Esophagus (tissue), 2 donors: Measurements from ENCODE around the gene CDC5L. TPM values are rescaled to one million over a fixed set of nuclear protein-coding genes. Genes with fewer than 3 reads are reported as not detected.
"Not testable (repeated sequence)": the region's sequence is repeated elsewhere in the genome, so short reads cannot be mapped to it uniquely, and the experiment has no call there.

Experiments used
- H3K27ac ChIP-seq, 2 donors: one replicate each; pipeline ENCODE4 v1.5.1; 2013; ENCODE audit warnings: low read depth in 2 of 2, mild to moderate bottlenecking in 2 of 2, inconsistent platforms in 1 of 2, low read length in 1 of 2, moderate library complexity in 1 of 2
- H3K27me3 ChIP-seq, 2 donors: one replicate each; pipeline ENCODE4 v1.6.1; 2013; ENCODE audit warnings: low read length in 2 of 2, control low read depth in 1 of 2, mild to moderate bottlenecking in 1 of 2; ENCODE audit not compliant: insufficient read depth in 2 of 2, control insufficient read depth in 1 of 2
- H3K36me3 ChIP-seq, 2 donors: one replicate each; pipeline ENCODE4 v1.6.1; 2013; ENCODE audit warnings: low read length in 1 of 2; ENCODE audit not compliant: control insufficient read depth in 2 of 2, insufficient read depth in 2 of 2
- H3K4me1 ChIP-seq, 2 donors: one replicate each; pipeline ENCODE4 v1.6.1; 2013; ENCODE audit warnings: low read length in 1 of 2; ENCODE audit not compliant: control insufficient read depth in 2 of 2, insufficient read depth in 2 of 2
- H3K4me3 ChIP-seq, 2 donors: one replicate each; pipeline ENCODE4 v1.5.1; 2013; ENCODE audit warnings: low read length in 2 of 2, mild to moderate bottlenecking in 2 of 2, low read depth in 1 of 2, moderate library complexity in 1 of 2
- H3K9me3 ChIP-seq, 2 donors: one replicate each; pipeline ENCODE4 v1.6.1; 2013; ENCODE audit warnings: mild to moderate bottlenecking in 2 of 2, low read depth in 1 of 2, low read length in 1 of 2, moderate library complexity in 1 of 2; ENCODE audit not compliant: control insufficient read depth in 2 of 2, insufficient read depth in 1 of 2
- WGBS, 2 donors: extraction: QIAGEN DNeasy Blood & Tissue Kit; methylation state at CpG; one replicate each; pipeline ENCODE4 v1.1.7; 2013; 5-methylcytosine and 5-hydroxymethylcytosine counted together
- polyA plus RNA-seq, 2 donors: library from polyadenylated mRNA; stranded (reverse); fragments of 200-250 nt; gene quantifications; one replicate each; pipeline ENCODE4 v1.2.3, GENCODE V29; 2013
- donor health status: healthy with polysubstance abuse.
- donor health status: Bipolar disorder and iron deficiency.

CDC5L gene
- polyA plus RNA-seq: 1 to 10 TPM; 4.6 to 7.8 TPM

GRCh38 chr6:44387346-44388134, at the start of gene CDC5L:
CDC5L (plus strand) TSS chr6:44387706; CDS start chr6:44387824, 118 bp downstream.
- Histone ChIP-seq H3K27ac (peak within 1 kb of the TSS; percentile 94 to 96), H3K4me1 (no peaks in the 10 kb centered on the region), H3K9me3 (no peaks in the 10 kb centered on the region), H3K27me3 (no peaks in the 10 kb centered on the region), H3K36me3 (peaks cover 0 to 6% of the 10 kb centered on the region in 2 donors), H3K4me3 (peak within 1 kb of the TSS; percentile 93 to 97)
- WGBS, 2 donors: 0% methylated on average over 48 to 56 of the region's 56 CpGs

- no peak overlapping the region for H3K4me3 ChIP-seq
- no peaks in the 10 kb centered on the region for H3K27me3 ChIP-seq
- H3K9me3 ChIP-seq: no peaks in the 10 kb centered on the region
- no peaks in the 10 kb centered on the region for H3K36me3 ChIP-seq
- WGBS, 2 donors: 3% methylated on average over 11 of the region's 11 CpGs
- no peak overlapping the region for H3K27ac ChIP-seq
- H3K4me1 ChIP-seq: no peaks in the 10 kb centered on the region
These were observed 49.0 kb upstream of the CDC5L start for GRCh38 chr6:44338228-44339122.

- Histone ChIP-seq H3K36me3 (no peaks in the 10 kb centered on the region), H3K27me3 (peaks cover 0 to 6% of the 10 kb centered on the region in 2 donors), H3K27ac (peak overlapping the region in 1 of 2 donors; percentile 54), H3K4me3 (no peak overlapping the region), H3K9me3 (no peaks in the 10 kb centered on the region), H3K4me1 (no peaks in the 10 kb centered on the region)
- 79% methylated on average over 5 of the region's 5 CpGs for WGBS, 2 donors
These were observed 48.2 kb upstream of the CDC5L start for GRCh38 chr6:44339301-44339700.

GRCh38 chr6:44339763-44340625, 47.5 kb upstream of the CDC5L start:
- Histone ChIP-seq H3K4me1 (no peaks in the 10 kb centered on the region), H3K4me3 (no peak overlapping the region), H3K36me3 (no peaks in the 10 kb centered on the region), H3K27me3 (peaks cover 0 to 6% of the 10 kb centered on the region in 2 donors), H3K27ac (peak overlapping the region in 1 of 2 donors; percentile 54), H3K9me3 (no peaks in the 10 kb centered on the region)
- 47 to 50% methylated on average over 7 of the region's 7 CpGs for WGBS, 2 donors

DNA sequence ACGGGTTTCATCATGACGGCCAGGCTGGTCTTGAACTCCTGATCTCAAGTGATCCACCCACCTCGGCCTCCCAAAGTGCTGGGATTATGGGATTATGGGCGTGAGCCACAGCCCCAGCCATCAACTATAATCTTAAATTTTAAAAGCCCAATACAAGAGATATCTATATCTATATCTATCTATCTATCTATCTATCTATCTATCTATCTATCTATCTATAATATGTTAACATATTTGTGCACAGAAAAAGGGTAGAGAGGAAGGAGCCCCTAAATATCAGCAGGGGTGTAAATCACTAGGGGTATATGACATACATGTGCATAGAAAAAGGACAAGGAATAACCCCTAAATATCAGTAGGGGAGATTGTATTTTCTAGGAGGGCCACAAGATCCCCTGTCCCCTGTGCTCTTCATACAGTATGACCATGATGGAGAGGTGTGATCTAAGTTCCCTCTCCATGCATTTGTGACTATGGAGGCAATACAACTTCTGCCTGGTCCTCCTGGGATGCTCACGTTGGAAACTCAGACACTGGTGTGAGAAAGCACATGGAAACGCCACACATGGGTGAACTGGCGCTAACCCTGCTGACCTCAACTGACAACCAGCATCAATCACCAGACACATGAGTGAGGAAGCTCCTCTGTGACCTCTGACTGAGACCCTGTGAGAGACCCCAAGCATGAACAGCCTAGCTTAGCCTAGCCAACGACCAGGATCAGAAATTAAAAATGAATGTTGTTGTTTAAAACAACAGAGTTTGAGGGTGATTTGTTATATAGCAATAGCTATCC, 46.2 kb upstream of the CDC5L start:
- H3K27me3 ChIP-seq: peaks cover 0 to 6% of the 10 kb centered on the region in 2 donors
- no peaks in the 10 kb centered on the region for H3K9me3 ChIP-seq
- no peak overlapping the region for H3K27ac ChIP-seq
- H3K4me3 ChIP-seq: no peak overlapping the region
- no peaks in the 10 kb centered on the region for H3K4me1 ChIP-seq
- H3K36me3 ChIP-seq: no peaks in the 10 kb centered on the region
- WGBS, 2 donors: 64% methylated on average over 8 of the region's 8 CpGs

GRCh38 chr6:44342052-44342451, 45.5 kb upstream of the CDC5L start:
- WGBS, 2 donors: 40 to 43% methylated on average over 6 of the region's 6 CpGs

GRCh38 chr6:44342489-44342888, 45.0 kb upstream of the CDC5L start, which contains the start of gene SPATS1:
SPATS1 (plus strand) TSS chr6:44342650; CDS start chr6:44343096, 446 bp downstream.
- no peak within 1 kb of the TSS for H3K27ac ChIP-seq
- H3K4me1 ChIP-seq: no peaks in the 10 kb centered on the region
- H3K4me3 ChIP-seq: no peak within 1 kb of the TSS
- peaks cover 0 to 6% of the 10 kb centered on the region in 2 donors for H3K27me3 ChIP-seq
- no peaks in the 10 kb centered on the region for H3K9me3 ChIP-seq
- H3K36me3 ChIP-seq: no peaks in the 10 kb centered on the region
- WGBS, 2 donors: 3 to 4% methylated on average over 24 to 31 of the region's 31 CpGs

More at GRCh38 chr6:44342052-44342451, 45.5 kb upstream of the CDC5L start:
- Histone ChIP-seq H3K27ac (no peak overlapping the region), H3K4me3 (no peak overlapping the region), H3K36me3 (no peaks in the 10 kb centered on the region), H3K9me3 (no peaks in the 10 kb centered on the region), H3K4me1 (no peaks in the 10 kb centered on the region), H3K27me3 (peaks cover 0 to 6% of the 10 kb centered on the region in 2 donors)

GRCh38 chr6:44346818-44347217, 40.7 kb upstream of the CDC5L start:
- 77 to 78% methylated on average over 4 of the region's 4 CpGs for WGBS, 2 donors

More at GRCh38 chr6:44346818-44347217, 40.7 kb upstream of the CDC5L start:
- not testable (repeated sequence) for H3K4me1 ChIP-seq, H3K36me3 ChIP-seq, H3K9me3 ChIP-seq, H3K4me3 ChIP-seq, H3K27me3 ChIP-seq, H3K27ac ChIP-seq
